Measurements from ENCODE around the gene MIPOL1.

MIPOL1 gene

DNA sequence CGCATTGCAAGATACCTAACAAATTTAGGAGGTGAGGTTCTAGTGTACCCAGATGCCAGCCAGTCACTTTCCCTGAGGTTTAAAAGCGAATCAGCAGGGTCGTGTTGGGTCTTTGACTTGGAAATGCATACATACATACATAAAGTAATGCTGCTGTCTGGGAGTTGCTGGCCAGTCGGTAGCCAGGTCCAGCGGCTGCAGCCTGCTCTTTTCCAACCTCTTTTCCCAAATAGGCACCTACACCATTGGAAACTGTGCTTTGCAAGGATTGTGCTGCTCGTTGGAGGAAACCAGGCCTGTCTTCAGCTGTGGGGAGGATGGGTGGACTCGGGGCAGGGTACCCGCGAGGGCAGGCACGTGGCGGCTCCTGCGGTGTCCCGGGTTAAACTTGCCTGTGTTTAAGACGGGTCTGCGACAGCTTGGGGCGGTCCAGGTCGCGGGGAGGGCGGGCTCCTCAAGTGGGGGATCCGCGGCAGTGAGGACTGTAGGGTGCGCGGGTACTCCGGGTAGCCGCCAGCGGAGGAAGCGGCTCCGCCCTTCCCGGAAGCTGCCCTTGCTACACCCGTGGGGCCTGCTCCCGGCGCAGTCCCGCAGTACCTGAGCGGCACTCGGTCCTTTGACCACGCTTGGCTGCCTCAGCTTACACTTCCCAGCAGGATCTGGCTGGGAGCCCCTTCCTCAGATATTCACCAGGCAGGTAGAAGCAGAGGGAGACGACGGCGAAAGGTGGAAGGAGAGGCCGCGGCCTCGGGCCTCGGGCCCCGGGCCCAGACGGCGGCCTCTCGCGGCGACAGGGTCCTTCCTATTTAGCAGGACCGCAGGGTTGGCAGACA, 400.4 kb downstream of the MIPOL1 start:
- DNase-seq (ENCODE audit: low spot score) = no peak

- no peak for DNase-seq (ENCODE audit: low spot score)
Measured at GRCh38 chr14:37598747-37599506, 401.2 kb downstream of the MIPOL1 start.

DNA sequence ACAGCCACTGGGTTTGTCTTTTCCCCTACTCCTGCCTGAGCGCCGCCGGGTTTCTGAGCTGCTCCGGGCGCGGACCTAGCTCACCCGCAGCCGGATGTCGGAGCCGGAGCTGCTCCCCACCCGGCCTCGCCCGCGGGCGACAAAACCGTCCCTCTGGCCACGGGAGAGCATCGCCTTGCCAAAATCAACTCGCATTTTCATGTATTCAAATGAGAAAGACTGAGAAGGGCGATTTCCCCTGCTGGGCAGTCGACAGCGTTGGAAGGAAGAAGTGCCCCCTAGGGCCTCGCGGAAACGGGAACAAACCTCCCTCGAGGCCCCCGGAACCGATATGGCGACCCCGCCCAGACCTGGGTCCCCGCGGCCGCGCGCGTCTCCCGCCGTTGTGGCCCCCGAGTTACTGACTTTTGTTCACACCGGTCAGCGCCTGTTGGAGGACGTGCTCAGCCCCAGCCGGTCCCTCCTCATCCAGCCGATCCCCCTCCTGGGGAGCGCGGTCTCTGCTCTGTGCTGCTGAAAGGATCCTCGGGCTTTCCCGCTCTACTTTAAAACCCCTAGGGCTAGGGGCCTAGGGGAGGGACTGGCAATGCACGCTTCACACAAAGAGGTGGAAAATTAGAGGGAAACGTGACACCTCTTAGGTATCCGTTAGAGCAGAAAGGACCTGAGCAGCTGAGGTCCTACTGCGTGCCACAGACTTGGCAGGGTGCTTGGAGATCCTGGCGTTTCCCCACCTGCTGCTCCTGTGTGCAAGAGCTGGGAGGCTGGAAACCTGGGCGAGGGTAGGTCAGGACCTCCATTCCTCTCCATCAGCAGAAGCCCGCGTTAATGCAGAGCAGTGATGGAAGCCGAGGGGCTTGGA, 402.0 kb downstream of the MIPOL1 start:
- DNase-seq (ENCODE audit: low spot score) = no peak

GRCh38 chr14:37600880-37601741, 403.4 kb downstream of the MIPOL1 start:
- no peak for DNase-seq (ENCODE audit: low spot score)

DNA sequence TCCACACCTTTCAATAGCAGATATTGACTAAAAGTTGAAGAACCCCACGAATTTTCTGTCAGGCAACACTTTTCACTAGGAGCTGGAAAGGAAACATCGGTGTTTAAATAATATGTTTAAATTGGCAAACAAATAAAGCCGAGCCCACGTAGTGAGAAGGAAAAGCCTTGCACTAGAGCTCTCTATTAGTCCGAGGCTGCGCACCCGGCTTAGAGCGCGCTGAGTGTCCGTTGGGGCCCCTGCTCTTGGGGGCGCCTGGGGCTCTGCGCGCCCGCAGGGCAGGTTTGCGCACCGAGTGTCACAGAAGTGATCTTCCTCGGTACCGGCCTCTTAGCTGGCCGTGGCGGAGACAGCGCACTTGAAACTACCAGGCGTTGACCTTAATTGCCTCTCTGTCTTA, 404.1 kb downstream of the MIPOL1 start:
- DNase-seq (ENCODE audit: low spot score) = no peak
